CD4-positive, alpha-beta T cell treated with Interleukin-12 subunit alpha and Interleukin-12 subunit beta, for 1 hour (primary cell): ENCODE data around the gene CPOX.

Experiments
- DNase-seq: peaks from one replicate; pipeline ENCODE4 v3.0.0-alpha.2; 2020

CPOX gene

GRCh38 chr3:98532709-98533571 is 60.5 kb downstream of the CPOX start:
- no peak for DNase-seq

- DNase-seq: no peak
Observed at GRCh38 chr3:98532275-98532637, 61.2 kb downstream of the CPOX start.

- DNase-seq: no peak
Observed at GRCh38 chr3:98531622-98532274, 61.7 kb downstream of the CPOX start, which contains the start of gene GPR15. GPR15 (plus strand) TSS chr3:98531978; CDS start chr3:98532034, 56 bp downstream.

- no peak for DNase-seq
Observed at GRCh38 chr3:98530676-98531075, 62.7 kb downstream of the CPOX start.

- no peak for DNase-seq
Observed at GRCh38 chr3:98529856-98530459, 63.5 kb downstream of the CPOX start.
